Measurements from ENCODE around the gene EFHC1.

The EFHC1 gene

DNA sequence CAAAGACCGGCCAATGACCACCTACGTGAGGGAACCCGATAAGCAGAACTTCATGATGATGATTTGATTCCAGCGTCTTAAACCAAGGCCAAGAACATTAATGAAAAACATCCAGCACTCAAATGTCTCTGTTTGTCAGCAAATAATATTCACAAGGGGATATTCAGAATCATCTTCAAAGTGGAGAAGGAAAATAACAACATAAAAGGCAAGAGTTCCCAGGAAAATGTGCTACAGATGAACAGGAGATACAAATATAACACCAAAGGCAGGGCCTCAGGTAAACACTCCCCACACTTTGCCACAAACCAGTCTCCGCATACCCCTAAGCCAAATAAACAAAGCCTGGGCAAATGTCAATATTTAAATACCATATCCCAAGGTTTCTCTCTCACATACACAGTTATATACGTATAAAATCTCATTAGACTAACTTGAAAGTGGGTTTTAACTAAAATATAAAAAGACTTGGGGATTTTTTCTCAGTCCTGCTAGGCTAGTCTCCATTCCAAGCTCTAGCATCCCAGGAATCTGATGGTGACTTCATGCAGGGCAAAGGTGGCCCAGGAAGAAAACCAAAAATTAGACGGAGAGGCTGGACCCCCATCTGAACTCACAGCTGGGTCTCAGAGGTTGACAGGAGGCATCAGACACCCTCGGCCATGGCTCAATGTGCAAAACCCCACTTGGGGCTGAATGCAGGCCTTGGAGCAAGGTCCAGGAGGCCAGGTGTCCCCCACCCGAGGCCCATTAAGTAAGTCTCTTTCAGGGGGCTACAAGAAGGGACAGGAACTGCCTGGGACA is 124.7 kb downstream of the EFHC1 start:
- DNase-seq = no peak

DNA sequence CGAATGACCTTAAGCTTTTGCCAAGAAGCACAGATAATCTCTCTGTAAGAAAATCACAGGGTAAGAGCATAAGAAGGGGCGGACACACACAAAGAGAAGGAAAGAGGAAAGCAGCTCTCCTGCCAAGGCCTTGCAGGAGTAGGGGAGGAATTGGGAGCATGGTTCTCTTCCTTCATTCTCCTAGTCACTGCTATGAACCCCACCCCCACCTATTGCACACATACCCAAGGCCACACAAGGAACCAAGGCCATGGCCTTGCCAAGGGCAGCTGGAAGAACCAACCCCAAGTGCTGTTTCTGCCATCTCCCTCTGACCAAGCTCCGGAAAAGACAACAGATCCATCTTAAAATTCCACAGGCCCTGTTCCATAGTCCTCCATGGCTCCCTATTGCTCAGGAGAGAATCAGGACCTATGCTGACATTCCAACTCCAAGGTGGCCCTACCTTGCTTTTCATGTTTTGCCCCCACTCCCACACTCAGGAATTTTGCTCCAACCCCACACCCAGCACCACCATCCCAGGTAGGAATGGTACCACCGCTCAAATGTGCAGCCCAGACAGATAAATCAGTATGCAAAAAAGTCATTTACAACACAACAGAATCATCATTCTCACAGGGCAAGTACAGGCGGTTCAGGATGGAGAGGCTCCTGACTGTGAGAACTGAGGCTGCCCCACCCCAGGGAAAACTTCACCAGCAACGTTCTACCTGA is 125.4 kb downstream of the EFHC1 start:
- DNase-seq = no peak

DNA sequence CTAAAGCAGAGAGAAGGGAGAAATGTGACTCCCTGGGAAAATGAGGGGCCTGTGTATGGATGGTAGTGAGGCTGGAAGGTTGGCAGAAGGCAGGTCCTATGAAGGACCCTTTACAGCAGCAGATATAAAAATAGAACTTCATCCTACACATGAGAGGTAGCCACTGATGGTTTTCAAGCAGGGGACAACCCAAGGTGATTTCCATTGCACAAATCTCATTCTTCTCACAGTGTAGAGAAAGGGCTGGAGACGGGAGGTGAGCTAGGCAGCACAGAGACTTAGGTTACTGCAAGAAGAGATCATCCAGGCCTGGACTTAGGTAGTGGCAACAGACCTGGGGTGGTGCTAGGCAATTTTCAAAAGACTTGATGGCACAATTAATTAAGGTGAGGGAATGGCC is 126.0 kb downstream of the EFHC1 start:
- DNase-seq = no peak

DNA sequence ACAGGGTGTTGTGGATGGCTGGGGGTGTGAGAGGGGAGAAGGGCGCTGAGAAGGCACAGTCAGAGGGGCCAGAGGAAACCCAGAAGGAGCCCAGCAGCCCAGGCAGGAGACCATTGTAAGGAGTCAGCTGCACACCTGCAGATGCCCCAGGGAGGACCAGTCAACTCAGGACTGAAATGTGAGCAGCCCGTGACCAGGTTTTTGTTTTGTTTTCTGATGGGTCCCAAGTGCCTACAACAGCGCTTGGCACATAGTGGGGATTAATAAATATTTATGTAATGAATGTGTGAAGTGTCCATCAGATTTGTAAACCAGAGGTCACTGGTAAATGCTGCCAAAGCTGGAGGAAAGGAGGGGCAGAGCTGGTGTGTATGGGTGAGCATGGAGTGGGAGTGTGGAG is 126.5 kb downstream of the EFHC1 start:
- DNase-seq = no peak

DNA sequence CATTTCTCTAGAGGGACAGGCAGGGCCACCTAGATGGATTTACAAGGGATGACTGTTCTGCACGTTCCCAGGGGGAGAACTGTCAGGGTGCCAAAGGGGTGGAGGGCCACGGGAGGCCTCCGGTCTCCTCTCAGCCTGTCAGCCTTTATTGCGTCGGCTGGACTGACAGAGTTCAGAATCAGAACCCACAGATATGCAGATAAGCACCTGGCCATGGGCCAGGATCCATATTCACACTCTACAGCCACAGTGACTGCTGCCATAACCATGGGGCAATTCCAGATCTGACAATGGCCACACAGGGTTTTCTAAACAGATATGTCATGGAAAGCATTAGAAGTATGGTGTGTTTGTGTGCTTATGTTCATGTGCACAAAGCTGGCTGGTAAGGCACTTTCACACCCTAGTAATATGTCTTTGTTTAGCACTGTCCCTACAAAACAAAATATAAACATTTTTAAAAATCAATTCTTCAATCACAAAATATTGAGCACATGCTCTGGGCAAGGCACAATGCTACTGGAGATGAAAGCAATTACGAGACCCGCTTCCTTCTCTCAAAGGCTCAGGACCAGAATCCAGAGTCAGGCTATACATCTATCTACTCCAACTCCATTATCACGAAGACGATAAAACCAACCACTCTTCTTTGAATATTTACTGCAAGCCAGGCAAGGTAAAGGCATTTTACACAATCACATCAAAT is 127.7 kb downstream of the EFHC1 start:
- no peak for DNase-seq

DNA sequence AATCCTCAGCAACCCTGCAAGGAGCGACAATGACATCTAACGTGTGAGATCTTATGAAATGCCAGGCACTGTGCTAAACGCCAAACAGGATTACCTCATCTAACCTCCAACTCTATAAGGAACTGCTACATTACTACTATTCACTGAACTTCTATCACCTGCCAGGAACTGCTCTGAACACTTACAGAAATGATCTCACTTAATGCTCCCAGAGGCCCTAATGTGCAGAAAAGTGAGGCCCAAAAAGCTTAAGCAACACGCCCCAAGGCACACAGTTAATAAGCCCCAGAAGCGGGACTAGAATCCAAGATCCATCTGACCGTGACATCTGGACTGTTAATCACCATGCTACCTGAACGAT is 128.2 kb downstream of the EFHC1 start:
- no peak for DNase-seq

DNA sequence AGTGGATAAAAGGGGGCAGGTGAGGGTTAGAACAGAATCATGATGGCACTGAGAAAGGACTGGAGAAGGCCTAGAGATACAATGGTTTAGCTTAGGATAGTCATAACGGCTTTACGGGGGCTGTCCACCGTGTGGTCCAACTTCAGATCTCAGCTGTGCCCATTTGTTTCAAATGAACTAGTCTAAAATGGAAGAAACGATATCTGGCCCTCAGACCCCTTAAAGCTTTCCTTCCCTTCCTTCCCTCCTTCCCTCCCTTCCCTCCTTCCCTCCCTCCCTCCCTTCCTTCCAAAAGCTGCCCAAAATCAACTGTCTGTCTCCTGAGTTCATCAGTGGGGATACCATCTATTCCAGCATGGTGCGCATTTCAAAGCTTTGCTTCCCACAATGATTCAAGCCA is 128.9 kb downstream of the EFHC1 start:
- no peak for DNase-seq

DNA sequence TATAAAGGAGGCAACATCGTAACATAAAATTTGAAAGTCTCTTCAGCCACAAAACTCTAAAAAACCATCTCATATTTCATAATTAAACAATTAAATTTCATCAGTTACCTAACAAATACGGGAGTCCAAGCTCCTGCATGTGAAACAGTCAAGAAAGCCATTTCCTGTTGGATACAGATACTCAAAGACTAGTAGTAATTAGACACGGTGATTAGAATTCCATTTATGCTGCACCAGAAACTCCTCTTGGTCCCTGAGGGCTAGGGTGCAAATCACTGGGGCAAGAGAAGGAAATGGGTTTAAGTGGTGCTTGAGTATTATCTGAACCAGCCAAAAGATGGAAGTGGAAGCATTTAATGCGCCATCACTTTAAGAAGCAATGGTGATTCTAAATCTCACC is 129.3 kb downstream of the EFHC1 start:
- DNase-seq = no peak

DNA sequence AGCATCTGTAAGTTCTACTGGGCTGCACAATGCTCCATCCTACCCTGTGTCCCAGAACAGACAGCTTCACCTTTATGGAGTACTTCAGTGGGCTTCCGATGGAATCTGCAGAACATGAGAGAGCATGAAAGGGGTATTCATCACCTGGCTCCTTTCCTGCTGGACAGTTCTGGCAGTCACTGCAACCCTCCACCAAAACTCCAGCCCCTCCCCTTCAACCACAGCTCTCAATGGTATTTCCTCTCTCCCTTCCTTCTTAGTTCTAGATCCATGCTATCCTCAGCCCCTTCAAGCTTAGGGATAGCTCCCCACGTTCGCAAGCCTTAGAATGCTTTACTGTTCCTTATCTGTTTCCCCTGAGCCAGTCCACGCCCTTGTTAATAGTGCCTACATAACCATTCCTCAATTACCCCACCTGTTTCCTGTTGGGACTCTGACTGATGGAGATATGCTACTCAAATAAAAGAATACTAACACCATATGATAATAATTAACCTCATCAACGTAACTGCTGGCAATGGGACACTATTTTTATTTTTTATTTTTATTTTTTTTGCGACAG is 130.0 kb downstream of the EFHC1 start:
- DNase-seq = no peak

DNA sequence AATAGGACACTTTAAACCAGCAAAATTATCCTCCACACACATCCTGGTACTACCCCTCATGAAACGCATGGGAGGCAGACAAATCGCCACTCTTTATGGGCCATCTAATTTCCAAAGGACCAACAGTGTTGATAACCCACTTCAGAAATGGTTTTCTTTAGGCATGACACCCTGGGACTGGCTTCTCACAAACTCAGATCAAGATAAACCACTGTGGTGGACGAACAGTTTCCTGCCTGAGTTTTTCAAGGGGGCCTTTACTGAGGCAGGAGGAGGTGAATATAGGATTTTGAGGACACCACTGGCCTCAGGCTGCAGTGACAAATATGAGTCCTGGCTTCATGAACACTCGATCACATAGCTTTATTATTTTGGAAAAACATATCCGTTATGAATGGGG is 130.7 kb downstream of the EFHC1 start:
- no peak for DNase-seq

DNA sequence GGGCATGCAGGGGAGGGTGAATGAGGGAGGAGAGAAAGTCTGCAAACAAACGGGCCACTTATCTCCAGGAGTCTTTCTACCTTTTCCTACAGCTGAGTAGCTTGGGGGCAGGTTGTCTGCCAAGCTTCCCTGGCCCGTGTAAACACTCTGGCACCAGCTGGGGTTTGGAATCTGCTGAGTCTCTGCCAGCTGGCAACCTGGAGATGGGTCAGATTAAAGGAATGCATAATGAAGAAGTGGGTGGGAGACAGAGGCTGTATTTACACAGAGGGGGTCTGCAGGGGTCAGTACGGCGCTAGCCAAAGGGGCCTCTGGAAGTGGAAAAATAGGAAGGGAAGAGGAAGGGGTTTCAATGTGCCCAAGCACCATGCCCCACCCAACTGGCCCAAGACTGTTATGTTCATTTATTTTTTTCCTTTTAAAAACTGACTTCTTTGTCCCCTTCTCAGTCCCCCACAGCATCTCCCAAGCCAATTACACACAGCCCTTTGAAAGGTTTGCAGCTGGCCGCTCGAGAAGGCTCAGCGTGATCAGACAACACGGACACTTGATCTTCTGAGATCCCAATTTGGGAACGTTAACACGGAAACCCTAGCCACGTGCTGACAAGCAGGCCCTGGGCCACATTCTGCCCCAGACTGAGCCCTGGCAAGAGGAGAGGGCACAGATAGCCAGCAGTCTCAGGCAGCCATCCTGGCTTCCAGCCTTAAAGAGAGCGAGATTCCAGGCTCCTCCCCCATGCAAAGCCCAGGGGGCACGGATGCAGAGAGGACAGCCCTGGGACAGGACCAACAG is 131.5 kb downstream of the EFHC1 start:
- peak; percentile 9 for DNase-seq

DNA sequence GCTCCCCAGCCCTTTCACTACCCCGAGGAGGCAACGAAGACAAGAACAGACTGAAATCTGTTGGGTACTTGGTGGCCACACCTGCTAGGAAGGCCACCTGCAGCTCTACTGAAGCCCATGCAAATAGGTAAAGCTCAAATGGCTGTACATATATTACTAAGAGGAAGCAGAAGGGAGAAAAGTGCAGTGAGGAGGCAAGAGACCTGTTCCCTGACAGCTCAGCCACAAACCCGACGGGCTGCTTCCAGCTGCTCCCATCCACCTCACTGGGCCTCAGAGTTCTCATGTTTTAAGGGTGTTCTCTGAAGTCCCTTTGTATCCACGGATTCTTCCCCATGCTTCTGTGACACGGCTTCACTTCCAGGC is 132.1 kb downstream of the EFHC1 start:
- DNase-seq = no peak

DNA sequence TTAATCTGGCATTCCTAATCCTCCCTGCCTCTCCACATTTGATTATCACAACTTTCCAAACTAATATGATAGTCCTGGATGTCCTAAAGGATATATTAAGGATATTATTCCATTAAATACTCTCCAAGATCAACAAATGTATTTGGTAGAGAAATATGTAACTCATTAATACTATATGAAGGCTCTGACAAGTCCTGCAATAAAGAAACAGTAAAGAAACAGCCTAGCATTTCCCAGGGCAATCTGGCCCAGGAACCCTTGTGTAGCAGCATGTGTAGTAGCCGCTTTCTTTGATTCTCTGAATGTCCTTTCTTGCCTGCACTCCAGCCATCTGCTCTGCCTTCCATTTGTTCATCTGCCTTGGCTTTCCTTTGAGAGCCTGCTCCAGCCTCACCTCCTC is 133.0 kb downstream of the EFHC1 start:
- no peak for DNase-seq

DNA sequence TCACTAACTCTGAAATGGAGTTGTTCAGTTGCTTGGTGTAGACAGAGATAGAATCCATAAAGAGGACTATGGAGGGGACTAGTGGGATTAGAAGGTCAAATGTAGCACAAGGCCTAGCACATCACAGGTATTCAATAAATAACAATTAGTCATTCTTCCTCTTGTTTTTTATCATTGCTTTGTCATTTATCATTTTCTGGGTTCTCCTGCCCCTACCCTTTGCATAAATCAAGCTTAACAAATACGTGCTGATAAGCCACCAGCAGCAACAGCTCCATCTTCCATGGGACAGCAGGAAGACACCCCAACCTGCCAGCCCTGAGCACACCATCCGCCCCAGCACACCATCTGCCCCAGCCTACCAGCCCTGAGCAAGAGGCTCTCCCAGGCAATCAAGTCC is 133.6 kb downstream of the EFHC1 start:
- DNase-seq = no peak

DNA sequence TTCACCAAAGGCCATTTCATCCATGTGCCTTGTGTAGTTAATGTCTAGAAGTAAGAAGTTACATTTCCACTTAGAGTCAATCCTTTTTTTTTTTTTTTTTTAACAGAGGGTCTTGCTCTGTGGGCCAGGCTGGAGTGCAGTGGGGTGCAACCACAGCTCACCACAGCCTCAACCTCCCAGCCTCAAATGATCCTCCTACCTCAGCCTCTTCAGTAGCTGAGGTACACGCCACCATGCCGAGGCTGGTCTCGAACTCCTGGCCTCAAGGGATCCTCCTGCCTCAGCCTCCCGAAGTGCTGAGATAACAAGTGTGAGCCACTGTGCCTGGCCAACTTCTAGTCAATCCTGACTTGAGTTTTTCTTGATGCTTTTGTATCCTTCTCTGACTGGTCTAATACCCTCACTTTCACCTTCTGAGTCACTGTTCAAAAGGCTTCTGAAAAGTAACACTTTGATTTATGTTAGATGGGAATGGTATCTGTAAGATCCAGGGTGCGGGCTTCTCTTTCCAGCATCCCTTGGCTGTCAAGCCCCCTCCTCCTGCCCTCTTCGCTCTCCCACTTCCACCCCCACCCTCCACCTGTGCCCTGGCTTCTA is 134.6 kb downstream of the EFHC1 start:
- no peak for DNase-seq

DNA sequence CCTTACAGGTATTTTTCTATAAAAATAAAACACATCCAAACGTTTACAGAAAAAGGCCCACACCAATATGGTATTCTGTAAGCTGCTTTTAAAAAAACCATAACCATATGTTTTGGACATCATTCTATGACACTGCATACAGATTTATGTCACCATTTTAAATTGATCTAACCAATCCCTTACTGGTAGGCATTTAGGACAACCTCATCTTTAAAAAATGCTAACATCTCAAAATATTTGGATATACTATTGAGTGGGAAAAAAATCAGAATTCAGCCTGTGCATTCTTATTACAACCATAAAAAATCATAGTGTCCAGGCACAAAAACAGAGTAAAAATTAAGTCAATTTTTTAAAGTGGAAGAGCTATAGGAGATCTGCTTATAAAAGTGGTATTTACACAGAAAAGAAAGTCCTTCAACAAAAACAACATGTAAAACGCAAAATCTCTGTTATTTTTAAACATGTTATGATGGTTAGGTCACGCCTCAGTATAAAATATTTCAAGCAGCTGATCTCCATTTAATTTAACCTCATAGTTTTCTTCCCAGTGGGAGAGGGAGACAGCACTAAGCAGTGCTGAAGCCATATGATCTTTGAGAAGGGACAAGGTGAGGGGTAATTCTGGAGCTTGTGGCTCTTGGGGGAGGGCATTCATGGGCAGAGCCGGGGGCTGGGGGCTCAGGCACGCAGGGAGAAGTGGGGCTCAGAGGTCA is 135.5 kb downstream of the EFHC1 start:
- no peak for DNase-seq

DNA sequence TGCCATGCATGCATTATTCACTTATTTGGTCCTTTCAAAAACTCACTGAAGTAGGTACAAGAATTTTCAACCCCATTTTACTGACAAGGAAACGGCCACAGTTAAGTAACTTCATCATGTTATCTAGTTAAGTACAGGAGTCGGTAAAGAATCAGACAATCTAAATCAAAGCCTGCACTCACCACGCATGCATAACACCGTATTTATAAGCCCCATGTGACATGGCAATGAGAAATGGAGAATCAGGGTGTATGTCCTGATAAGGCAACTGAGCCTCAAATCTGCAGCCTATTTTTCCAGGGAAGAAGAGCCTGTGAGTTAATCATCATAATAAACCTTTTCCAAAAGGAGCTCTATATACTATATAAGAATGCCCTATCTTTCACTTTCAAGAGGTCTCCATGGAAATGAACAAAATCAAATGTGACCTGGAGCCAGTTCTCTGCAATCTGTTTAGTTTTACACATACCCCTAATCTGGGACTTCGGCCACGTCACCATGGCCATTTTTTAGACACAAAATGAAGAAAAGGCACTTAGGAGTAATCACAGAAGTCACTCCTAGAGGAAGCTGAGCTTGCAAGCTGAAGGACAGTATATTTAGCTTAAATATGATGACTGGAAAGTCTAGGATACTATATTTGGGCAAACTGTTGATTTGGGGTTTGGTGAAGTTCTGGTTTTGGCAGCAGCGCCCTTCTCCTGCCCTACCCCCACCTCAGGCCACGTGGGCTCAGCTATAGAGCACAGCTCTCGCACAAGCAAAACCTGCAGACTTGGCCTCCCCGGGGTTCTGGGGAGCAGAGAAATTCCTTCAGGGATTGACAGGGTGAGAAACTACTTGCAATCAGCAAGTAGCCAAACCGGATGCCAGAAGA is 137.5 kb downstream of the EFHC1 start:
- no peak for DNase-seq

DNA sequence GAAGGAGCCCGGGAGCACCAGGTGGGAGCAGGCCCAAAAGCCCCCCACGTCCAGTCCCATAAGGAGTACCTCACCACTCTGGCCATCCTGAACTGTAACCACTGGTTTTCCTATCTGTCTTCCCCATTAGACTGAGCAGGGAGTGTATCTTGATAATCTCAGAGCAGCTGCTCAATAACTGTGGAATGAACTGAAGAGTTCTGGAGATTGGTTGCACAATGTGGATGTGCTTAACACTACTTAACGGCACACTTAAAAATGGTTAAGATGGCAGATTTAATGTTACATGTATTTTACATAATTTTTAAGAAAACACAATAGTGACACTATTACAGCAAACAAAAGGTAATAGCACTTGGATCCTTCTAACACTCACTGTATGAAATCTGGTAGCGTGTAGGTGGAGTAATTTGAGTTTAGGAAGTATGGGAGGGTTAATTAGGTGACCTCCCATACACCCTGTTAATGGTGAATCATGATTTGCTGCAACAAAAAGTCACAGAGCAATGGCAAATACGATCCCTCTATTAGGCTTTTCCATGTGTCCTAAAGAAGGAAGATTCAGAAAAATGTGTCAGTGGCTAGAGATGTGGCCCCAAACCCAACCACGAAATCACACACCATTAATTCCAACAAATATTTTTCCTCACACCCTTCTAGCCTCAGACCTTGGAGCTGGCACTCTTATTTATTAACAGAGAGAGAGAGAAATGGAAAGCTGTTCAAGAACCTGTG is 138.3 kb downstream of the EFHC1 start:
- no peak for DNase-seq

DNA sequence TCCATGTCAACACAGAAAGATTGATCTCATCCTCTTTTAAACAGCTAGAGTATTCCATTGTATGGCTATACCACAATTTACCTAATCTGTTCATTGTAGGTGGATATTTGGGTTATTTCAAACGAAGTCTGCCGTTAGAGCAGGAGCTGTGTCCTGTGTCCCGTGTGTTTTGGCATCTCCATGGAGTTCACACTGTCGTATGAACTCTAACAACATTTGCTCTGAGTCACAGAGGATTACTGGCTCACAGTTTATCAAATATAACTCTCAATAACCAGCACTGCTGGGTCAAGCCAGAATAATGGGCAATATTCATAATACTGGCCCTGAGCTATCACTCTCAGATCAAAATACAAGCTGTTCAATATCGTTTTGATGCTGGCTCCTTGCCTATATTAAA is 140.3 kb downstream of the EFHC1 start:
- no peak for DNase-seq

DNA sequence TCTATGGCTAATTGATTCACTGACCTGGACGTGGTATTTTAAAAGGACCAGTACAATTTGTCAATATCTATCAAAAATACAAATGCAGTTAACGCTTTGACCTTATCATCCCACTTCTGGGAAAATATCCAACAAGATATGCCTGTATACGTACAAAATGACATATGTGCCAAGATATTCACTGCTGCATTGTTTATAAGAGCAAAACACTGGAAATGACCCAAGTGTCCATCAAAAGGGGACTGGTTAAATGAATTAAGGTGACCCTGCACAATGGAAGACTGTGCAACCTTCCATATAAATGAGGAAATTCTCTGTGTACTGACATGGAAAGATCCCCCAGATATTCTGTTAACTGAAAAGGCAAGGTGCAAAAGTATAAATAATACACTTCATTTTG is 142.8 kb downstream of the EFHC1 start:
- no peak for DNase-seq

All from NCI-H1694 (cell line).